Stimulated activated CD8-positive, alpha-beta memory T cell treated with anti-CD3 and anti-CD28 coated beads, Interleukin-12 subunit alpha, Interleukin-12 subunit beta, amount 100 ng/mL, for 4 hours (primary cell): ENCODE results near the gene LTB.
"Not testable (repeated sequence)": the region's sequence is repeated elsewhere in the genome, so short reads cannot be mapped to it uniquely, and the experiment has no call there.

ENCODE experiments used
- DNase-seq: peaks from one replicate; pipeline ENCODE4 v3.0.0-alpha.2; 2020; ENCODE audit warnings: low read depth

LTB gene

GRCh38 chr6:31607317-31607716 is 25.1 kb upstream of the LTB start:
- DNase-seq = no peak

GRCh38 chr6:31597006-31597405 is 14.8 kb upstream of the LTB start:
- DNase-seq = no peak

- DNase-seq = no peak
These were observed 10.2 kb upstream of the LTB start for GRCh38 chr6:31592396-31592771.

GRCh38 chr6:31590691-31591090 is 8.5 kb upstream of the LTB start:
- not testable (repeated sequence) for DNase-seq

GRCh38 chr6:31588871-31589650 is 6.8 kb upstream of the LTB start:
- no peak for DNase-seq

GRCh38 chr6:31587791-31588777 is 5.9 kb upstream of the LTB start:
- DNase-seq = no peak

GRCh38 chr6:31586599-31587281 is 4.5 kb upstream of the LTB start:
- DNase-seq = no peak

- no peak for DNase-seq
These were observed 3.8 kb upstream of the LTB start, which contains the start of gene LST1 for GRCh38 chr6:31586008-31586407. LST1 (plus strand) TSS chr6:31586277; CDS start chr6:31587300, 1,023 bp downstream.

- DNase-seq = no peak
These were observed 3.3 kb upstream of the LTB start for GRCh38 chr6:31585491-31585890.

GRCh38 chr6:31581434-31582229 is 592 bp downstream of the LTB start:
- DNase-seq = no peak

- peak; percentile 80 for DNase-seq
These were observed 1.3 kb downstream of the LTB start for GRCh38 chr6:31580807-31581433.

GRCh38 chr6:31580438-31580740 is 1.8 kb downstream of the LTB start:
- no peak for DNase-seq

GRCh38 chr6:31579546-31580437 is 2.4 kb downstream of the LTB start:
- DNase-seq = no peak

- no peak for DNase-seq
These were observed 3.1 kb downstream of the LTB start for GRCh38 chr6:31579119-31579505.

- no peak for DNase-seq
These were observed 3.8 kb downstream of the LTB start for GRCh38 chr6:31578184-31579118.

GRCh38 chr6:31577579-31577966 is 4.7 kb downstream of the LTB start:
- no peak for DNase-seq

GRCh38 chr6:31576897-31577578 is 5.2 kb downstream of the LTB start:
- DNase-seq = no peak

- no peak for DNase-seq
These were observed 6.1 kb downstream of the LTB start for GRCh38 chr6:31575952-31576685.
